GM19467 (cell line): ENCODE measurements around the gene RAI1.
A peak's percentile ranks its signal among the peaks of the same experiment; 100 is the strongest.
"Not testable (repeated sequence)": the region's sequence is repeated elsewhere in the genome, so short reads cannot be mapped to it uniquely, and the experiment has no call there.

Experiments used
- ATAC-seq: cut with Tn5 transposase; IDR thresholded peaks from one replicate; pipeline ENCODE4 v1.9.1; 2021; ENCODE audit warnings: mild to moderate bottlenecking, moderate library complexity; ENCODE audit not compliant: unreplicated experiment

Gene RAI1

DNA sequence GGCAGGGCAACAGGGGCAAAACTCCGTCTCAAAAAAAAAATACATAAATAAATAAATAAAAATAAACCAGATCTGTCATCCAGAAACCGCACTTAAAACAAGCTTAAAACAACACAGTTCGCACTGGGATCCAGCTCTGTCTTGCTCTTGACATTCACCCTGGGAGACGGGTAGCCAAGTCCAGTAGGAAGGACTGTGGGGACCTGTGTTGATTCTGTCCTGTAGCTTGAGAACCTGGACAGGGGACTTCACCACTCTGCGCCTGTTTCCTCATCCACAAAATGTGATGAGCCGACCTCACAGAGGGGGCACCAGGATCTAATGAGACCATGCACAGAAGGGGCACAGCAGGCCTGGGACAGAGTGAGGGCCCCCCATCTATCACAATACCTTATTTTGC, 1.5 kb upstream of the RAI1 start:
- no peak for ATAC-seq

DNA sequence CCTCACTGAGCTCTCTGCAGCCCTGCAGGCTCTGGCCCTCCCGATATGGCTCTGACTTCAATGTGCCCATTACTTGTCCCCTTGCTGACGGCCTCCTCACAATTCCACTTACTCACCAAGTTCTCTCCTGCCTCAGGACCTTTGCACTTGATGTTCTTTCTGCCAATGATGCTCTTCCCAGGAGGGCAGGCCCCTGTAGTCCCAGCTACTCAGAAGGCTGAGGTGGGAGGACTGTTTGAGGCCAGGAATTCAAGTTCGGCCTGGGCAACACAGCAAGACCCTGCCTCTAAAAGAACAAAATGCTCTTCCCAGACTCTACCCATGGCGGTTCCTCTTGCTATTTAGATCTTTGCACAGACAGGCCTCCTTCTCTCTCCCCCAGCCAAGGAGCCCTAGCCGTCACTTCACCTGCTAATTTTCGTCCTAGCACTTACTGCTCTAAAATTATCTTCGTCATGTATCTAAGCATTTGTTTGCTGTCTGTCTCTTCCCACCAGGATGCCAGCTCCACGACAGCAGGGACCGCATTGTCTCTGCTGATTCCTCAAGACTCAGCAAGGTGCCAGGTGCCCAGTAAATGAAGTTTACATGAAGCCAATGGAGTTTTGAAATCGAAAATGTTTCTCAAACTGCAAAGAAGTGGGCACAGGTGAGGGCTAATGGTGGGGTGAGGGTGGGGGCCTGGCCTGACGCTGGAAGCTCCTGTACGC, 626 bp upstream of the RAI1 start:
- no peak for ATAC-seq

DNA sequence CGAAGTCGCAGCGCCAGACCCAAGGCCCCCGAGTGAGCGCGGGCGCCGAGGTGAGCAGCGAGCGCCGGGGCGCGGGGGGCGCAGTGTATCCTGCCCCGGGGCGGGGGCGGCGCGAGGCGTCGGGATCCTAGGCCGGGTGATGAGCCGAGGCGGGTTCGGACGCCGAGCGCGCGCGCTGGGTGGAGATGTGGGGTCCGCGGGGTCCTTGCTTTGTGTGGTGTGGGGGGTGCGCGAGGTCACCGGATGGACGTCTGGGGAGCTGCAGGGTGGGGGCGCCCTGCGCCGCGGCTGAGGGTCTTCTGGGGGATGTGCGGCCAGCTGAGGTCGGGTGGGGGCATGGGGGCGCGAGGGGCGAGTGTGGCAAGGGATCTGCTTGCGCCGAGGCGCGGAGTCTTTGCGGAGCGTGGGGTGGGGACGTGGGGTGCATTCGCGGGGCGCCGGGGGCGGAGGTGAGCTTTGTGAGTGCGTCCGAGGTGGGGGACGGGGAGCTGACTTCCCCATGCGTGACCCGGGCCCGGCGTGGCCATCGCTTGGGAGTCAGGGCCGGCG, 560 bp downstream of the RAI1 start:
- peak; percentile 8 for ATAC-seq

DNA sequence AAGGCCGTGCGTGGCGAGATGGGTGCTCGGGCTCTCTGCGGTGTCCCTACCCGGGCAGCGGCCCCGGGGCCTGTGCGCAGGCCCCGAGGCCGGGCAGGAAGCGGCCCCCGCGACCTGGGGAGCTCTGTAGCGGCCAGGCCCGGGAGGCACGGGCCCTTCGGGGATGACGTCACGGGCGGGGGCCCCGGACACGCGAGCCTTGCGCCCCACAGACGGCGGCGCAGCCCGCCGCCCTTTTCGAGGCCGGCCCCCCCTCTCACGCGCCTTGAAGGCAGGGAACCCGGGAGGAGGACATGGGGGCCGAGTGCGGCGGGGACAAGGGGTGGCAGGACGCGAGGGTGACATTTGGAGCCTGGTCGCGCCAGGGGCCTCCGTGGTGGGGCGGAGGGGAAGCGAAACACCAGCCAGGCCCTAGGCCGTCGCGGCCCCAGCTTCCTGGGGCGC, 1.1 kb downstream of the RAI1 start:
- ATAC-seq = peak; percentile 35

DNA sequence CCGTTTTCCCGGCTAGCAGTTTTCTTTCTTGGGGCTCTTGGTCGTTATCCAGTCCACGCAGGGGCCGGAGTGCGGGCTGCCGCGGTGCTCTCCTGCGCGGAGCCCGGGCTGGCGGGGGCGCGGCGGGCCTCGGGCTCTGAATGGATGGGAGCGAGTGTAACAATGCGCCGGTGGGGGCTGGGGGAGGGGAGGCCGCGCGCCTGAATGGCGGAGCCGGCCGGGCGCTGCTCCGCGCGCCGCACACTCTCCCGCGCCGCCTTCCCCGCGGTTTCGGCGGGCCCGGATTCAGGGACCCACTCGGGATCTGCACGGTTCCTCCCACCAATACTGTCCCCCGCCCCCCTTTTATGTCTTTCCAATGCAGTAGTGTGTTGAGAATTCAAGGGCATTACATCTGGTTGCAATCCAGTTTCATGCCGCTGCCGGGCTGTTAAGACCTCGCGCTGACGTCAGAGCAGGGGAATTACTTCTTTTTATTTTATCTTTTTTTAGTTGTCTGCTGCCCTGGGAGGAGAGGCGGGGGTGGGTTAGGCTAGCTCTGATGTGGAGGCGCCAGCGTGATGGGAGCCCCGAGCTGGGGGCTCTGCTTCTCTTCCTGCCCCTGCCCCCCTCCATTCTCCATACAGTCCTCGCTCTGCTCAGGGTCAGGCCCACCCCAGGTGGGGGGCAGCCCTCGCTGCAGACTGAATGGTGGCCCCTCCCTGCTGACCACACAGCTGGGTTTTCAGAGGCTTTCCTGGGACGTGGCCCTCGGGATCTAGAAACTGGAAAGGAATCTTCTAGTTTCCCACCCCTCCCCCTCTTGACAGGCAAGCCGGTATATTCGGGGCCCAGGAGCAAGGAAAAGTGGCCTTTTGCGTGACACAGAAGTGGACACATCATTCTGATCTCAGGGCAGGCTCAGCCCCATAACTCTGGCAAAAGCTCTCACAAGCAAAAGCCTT, 1.8 kb downstream of the RAI1 start:
- peak; percentile 22 for ATAC-seq

DNA sequence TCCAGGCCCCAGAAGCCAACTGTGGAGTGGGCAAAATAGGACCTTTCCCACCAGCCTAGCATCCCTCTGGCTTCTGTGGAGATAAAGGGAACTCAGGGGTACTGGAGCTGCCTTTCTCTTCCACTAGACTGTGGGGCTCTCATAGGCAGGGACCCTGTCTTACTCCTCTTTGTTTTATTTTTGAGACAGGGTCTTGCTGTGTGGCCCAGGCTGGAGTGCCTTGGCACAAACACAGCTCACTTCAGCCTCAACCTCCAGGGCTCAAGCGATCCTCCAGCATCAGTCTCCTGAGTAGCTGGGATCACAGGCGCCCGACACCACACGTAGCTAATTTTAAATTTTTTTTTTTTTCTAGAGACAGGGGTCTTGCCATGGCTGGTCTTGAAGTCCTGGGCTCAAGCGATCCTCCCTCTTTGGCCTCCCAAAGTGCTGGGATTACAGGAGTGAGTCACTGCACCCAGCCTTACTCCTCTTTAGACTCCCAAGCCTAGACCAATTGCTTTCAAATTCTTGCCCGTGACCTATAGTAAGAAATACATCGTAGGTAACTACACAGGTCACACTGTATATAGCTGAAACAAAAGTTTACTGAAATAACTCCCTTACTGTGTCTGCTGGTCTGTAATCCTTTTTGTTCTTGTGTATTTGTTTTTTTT, 2.6 kb downstream of the RAI1 start:
- no peak for ATAC-seq

DNA sequence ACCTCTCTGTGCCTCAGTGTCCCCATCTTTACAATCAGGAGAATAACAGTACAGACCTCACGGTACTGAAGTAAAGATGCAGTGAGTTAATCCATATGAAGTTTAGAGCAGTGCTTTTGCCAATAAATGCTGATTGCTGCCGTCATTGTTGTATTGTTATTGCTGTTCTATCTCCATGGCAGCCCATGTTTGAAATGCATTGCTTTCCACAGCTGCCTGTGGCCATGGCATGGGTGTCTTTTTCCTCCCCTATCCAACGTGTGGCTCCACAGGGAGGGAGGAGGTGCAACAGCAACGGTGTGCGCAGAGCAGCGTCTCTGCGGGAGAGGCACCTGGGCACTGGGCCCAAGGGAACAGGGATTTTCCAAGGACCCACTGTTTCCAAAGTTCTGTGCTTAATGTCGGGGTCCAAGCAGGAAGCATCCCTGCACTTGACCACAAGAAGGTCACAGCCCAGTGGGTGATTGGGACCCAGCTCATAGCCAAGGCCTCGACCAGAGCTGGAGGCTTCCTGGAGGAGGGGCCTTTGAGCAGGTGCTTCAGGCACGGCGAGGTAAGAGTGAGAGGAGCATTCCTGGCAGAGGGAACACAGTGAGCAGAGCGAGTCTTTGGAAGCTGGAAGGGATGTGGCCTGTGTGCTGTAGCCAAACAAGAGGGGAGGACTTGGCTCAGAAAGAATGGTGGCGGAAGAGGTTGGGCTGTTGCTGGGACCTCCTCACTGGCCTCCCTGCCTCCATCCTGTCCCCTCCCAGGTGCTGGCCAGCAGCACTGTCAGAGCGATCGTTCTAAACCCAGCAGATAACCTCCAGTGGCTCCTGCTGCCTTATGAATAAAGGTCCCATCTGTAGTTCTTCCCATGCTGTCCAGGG, 3.9 kb downstream of the RAI1 start:
- ATAC-seq = no peak

DNA sequence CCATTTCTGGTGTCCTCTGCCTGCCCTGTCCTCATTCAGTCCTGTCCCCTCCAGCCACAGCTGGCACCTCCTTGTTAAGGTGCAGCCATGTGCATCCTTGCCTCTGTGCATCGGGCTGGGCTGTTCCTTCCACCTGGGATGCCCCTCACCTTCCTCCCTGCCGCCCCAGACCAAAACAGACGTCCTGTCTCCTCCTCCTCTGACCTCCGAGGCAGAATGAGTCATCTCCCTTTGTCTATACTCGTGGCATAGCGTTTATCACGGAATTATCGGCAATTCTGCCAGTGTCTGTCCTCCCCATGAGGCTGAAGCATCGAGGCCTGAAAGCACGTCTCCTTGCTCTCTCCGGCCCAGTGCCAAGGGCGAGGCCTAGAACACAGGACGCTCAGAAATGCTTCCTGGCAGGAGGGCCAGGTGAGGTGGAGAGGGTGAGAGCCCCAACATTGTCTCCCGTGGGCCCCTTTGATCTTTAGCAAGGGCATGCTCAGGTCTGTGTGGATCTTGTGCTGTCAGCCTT, 4.6 kb downstream of the RAI1 start:
- no peak for ATAC-seq

DNA sequence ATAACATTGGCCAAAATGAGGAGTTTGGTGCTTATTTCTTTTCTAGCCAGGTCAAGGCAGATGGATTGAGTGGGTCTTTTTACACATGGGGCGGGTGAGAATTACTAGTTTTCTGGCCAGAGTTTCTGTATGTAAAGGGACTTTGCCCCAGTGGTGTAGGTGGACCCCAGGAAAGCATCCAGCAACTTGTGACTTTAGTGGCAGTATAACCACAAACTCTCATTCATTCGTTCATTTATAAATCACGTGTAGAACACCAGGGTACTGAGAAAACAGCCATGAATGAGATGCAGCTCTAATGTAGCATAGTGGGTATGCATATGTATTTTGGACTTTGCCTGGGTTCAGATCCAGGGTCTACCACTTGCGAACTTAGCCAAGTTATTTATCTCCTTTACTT, 8.1 kb downstream of the RAI1 start:
- no peak for ATAC-seq

DNA sequence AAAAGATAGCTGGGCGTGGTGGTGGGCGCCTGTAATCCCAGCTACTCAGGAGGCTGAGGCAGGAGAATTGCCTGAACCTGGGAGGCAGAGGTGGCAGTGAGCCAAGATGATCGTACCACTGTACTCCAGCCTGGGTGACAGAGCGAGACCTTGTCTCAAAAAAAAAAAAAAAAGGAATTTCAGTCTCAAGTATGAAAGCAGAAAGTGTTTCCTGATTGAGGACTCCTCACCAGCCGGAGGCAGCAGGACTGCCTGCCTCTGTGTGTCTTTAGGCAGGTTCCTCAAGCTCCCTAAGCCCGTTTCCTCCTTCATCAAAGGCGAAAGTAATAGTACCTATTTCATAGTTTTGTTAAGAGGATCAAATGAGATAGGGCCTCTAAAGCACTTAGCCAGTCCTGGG, 9.0 kb downstream of the RAI1 start:
- not testable (repeated sequence) for ATAC-seq

DNA sequence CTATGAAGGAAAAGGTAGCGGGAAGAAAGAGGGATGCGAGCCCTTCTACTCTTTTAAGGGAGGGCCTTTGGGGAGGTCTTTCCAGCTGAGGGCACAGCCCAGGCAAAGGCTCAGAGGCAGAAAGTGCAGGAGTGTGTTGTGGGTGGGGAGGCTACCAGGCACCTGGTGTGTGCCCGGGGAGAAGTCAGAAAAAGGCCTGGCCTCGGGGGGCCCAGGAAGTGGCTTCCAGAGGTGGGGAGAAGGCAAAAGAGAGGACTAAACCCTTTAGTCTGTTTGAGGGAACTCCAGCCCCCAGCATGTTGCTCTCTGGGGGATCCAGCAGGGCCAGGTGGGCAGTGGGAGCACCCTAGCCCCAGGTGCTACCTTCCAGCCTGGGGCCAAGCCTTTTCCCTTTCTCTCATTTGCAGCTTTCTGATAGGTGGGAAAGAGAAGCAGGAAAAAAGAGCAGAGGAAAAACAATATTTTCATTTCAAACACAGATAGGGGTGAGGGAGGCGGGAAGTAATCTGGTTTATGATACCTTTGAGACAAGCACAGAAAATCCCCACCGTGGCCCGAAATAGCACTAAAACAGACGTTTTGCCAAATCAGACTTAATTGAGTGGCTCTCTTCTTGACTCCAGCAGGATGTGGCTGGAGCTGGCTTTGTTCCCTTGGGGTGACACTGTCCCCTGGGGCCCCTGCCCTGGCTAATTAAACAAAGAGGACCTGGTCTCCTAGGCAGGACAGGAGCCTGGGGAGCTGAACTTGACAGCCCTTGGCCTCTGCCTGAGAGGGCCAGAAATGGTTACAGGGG, 10.4 kb downstream of the RAI1 start:
- ATAC-seq = no peak

DNA sequence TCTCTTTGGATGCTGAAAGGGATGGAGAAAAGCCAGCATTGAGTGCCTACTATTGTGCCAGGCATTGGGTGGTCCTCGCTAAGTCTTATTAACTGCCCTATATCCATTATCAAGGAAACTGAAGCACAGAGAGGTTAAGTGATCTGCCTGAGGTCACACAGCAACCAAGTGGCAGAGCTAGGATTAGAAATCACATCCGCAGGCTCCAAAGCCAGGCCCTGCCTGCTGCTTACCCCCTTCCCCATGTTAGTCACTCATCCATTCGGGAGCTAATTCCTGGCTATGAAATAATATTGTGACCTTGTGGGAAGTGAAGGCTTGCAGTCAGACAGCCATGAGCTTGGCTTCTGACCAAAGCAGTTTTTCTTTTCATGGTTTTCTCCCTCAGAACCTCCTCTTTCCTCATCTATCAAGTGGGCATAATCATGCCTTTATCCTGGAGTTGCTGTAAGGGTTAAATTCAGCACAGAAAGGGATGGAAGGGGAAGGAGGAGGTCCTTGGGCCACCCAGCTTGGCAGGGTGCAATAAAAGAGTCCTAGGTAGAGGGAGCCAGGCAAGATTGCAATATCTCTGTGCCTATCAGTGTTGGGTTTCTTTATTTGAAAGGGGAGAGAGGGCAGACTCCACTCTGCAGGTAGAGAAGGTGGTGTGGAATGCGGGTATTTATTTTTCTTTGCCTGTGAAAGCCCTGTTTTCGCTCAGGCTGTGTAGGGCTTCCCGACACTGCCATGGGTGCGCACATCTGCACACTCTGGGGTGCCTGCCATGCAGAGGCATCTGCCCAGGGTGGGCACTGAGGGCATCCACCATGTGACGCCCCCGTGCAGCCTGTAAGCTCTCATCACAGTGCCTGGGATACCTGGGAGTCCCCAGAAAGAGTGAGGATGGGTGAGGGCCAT, 11.3 kb downstream of the RAI1 start:
- ATAC-seq = no peak

DNA sequence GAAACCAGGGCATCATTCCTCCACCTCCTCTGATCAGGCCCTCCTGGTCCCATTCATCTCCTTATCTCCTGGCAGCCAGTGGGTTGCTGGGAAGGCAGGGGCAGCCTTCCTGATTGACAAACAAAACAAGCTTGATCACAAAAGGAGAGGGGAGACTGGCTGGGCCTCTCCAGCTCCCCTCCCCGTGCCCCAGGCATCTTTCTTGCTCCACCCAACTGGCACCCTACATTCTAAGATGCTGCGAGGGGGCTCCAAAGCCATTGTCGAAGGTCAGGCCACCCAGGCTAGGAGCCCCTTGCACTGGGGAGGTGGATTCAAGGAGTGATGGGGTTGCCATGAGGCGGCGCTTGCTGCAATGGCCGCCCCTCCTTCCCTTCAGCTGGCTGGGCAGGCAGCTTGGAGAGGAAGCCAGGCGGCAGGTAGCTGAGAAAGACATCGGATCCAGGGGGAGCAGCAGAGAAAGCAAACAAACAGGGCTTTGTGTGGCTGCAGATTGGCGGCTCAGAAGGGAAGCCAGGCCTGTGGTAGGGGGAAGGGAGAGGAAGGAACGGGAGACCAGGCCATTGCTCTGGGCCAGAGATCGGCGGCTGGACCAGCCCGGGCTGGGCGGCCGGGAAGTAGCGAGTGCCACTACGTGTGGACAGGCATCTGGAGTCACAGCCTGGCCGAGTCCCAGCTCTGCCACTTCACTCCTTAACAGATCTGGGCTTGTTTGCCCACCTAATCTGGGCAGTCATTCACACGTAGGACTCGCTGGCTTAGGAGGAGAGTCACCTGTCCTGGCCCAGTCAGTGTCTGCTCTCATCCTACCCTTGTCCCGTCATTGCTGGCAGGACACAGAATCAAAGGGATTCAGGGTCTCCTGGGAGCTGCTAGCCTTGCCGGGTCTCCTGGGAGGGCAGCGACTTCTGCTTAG, 12.3 kb downstream of the RAI1 start:
- no peak for ATAC-seq

DNA sequence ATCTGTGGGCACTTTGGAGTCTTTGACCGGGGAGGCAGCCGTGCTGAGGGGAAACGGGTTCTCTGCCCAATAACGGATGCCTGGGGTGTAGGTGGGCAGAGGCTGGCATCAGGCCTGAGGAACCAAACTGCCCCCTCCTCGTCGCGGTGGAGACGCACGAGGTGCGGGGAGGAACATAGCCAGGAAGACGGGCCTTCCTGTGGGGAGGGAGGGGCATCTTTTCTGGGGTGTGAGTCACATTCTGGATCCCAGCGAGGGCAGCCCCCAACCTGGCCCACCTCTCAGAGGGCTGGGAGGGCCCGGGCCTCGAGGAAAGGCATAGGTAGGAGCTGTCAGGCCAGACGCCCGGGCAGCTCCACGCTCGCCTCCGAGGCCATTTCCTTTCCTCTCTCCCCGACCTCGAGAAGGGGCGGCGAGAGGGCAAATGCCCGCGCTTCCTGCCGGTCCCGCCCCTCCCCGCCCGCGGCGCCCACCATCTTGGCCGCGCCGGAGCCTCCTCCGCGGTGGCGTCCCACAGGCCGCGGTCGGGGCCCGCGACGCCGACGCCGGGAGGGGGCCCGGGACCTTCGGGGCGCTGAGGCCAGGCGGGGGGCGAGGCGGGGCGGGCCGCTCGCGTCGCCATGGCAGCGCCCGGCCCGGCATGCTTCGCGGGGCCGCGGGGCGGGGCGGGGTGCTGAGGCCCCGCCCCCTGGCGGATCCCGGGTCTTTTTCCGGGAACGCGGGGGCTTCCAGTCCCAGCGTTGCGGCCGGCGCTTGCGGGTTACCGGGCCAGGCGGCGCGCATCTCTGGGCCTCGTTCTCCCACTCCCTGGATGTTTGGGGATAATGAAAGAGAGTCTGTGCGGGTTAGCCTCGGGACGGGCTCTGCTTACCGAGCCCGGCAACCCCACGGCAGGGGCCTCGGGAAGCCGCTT, 13.2 kb downstream of the RAI1 start:
- ATAC-seq = peak; percentile 42

DNA sequence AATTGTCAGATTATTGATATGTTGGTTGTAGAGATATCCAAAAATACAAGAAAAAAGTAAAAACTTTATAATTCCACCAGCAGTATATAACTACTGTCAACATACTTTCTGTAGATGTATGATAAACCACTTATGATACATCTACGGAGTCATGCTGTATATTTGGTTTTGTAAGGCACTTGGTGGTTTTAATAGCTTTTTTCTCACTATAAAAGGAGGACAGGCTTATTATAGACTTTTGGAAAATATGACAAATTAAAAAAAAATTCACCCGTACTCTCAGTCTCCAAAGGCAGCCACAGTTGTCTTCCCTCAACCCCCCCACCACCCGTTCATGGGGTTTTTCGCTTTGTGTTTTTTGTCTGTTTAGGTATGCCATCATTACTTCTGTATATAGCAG, 14.8 kb downstream of the RAI1 start:
- no peak for ATAC-seq
